MCF 10A (cell line): ENCODE measurements around the gene MYH6. TPM values are rescaled to one million over a fixed set of nuclear protein-coding genes. Genes with fewer than 3 reads are reported as not detected.
"Not testable (repeated sequence)": the region's sequence is repeated elsewhere in the genome, so short reads cannot be mapped to it uniquely, and the experiment has no call there.

Experiments
- BruUV-seq: library from RNA; stranded (reverse); fragments of 400-500 nt; replicated peaks from 2 replicates; lab custom pipeline; 2021; lab: Mats Ljungman, UMichigan
- CTCF ChIA-PET: fragments of 300-600 bp; sonication (Branson Sonifier 250); formaldehyde crosslinking; extraction: SDS; loops from one replicate; lab custom pipeline; 2021; ENCODE audit warnings: antibody characterized with exemption, inconsistent platforms; lab: Yijun Ruan, JAX
- POLR2A ChIA-PET: fragments of 300-600, 350-650 bp; sonication (Branson Sonifier 250); formaldehyde crosslinking; extraction: SDS; loops from one replicate; lab custom pipeline; 2020; ENCODE audit warnings: antibody characterized with exemption, inconsistent platforms; lab: Yijun Ruan, JAX
- DNase-seq: peaks from one replicate; pipeline ENCODE4 v3.0.0-alpha.2; 2018; ENCODE audit not compliant: unreplicated experiment
- H3K27ac Mint-ChIP-seq: one replicate; pipeline ENCODE4 v1.8.0; 2022; ENCODE audit warnings: mild to moderate bottlenecking, low read depth, mixed read lengths; ENCODE audit not compliant: unreplicated experiment
- H3K27me3 Mint-ChIP-seq: one replicate; pipeline ENCODE4 v1.8.0; 2022; ENCODE audit warnings: mixed read lengths; ENCODE audit not compliant: insufficient read depth, unreplicated experiment
- H3K36me3 Mint-ChIP-seq: one replicate; pipeline ENCODE4 v1.8.0; 2022; ENCODE audit warnings: mild to moderate bottlenecking, moderate library complexity, mixed read lengths; ENCODE audit not compliant: insufficient read depth, unreplicated experiment
- H3K4me1 Mint-ChIP-seq: one replicate; pipeline ENCODE4 v1.8.0; 2022; ENCODE audit warnings: mixed read lengths; ENCODE audit not compliant: insufficient read depth, unreplicated experiment
- H3K4me3 Mint-ChIP-seq: one replicate; pipeline ENCODE4 v1.8.0; 2022; ENCODE audit warnings: mild to moderate bottlenecking, moderate library complexity, mixed read lengths; ENCODE audit not compliant: unreplicated experiment
- H3K9me3 Mint-ChIP-seq: one replicate; pipeline ENCODE4 v1.8.0; 2022; ENCODE audit warnings: mixed read lengths; ENCODE audit not compliant: unreplicated experiment
- intact Hi-C: fragments of 100-400 bp; cut with micrococcal nuclease; formaldehyde crosslinking; loops from 2 replicates; pipeline ENCODE4 v1.14.1; 2022
- total RNA-seq: library from RNA; stranded (reverse); gene quantifications from 2 replicates; pipeline ENCODE4 v1.2.3, GENCODE V29; 2022
- TF ChIP-seq, protein P1 (sequence below): fragments of 200-600 bp; IDR thresholded peaks from one replicate; pipeline ENCODE4 v1.8.0; 2022; ENCODE audit warnings: antibody characterized with exemption, mild to moderate bottlenecking; ENCODE audit not compliant: unreplicated experiment

Gene MYH6
- total RNA-seq, 1 experiment from 2014 or later = not detected

DNA sequence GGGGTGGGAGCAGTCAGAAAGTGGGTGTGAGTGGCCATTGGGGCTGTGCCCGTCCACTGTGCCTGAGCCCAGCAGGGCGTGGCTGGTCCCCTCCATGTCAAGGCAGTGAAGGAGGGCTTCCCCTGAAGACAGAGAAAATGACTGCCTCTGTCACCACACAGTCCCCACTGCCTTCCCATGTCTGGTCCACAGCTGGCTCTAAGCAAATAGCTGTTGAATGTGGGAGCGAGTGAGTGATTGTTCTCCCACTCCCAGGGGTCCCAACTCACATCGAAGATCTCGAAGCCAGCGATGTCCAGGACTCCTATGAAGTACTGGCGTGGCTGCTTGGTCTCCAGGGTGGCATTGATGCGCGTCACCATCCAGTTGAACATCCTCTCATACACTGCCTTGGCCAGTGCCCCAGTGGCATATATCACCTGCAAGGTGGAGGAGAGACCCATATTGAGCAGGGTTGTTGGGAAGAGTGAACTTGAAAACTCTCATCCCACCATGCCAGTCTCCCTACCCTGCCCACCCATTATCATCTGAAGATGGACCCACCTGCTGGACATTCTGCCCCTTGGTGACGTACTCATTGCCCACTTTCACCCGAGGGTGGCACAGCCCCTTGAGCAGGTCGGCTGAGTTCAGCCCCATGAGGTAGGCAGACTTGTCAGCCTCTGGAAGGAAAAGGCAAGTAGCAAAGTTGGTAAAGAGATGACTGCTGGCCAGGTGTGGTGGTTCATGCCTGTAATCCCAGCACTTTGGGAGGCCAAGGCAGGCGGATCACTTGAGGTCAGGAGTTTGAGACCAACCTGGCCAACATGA lies 20.8 kb upstream of the MYH6 start:
- CTCF ChIA-PET = no interaction called here
- POLR2A ChIA-PET = no interaction called here
- H3K4me3 Mint-ChIP-seq = no peak overlapping the region

GRCh38 chr14:23425798-23426197 lies 17.7 kb upstream of the MYH6 start:
- H3K27ac Mint-ChIP-seq, H3K36me3 Mint-ChIP-seq, DNase-seq, H3K4me1 Mint-ChIP-seq, intact Hi-C loops, BruUV-seq, POLR2A ChIA-PET, H3K4me3 Mint-ChIP-seq, H3K9me3 Mint-ChIP-seq: not testable (repeated sequence)
- H3K27me3 Mint-ChIP-seq = peaks cover 14% of the 10 kb centered on the region
- CTCF ChIA-PET = interaction anchor here (0.6 to 0.7 kb wide), 2 partner anchors 102 to 301 kb away, joined by 3 to 4 read pairs; no protein-coding TSS in a partner anchor

More for the DNA sequence above, 20.8 kb upstream of the MYH6 start:
- Mint-ChIP-seq H3K9me3 (no peaks in the 10 kb centered on the region), H3K27ac (no peak overlapping the region), H3K27me3 (peaks cover 38% of the 10 kb centered on the region), H3K4me1 (no peaks in the 10 kb centered on the region), H3K36me3 (no peaks in the 10 kb centered on the region)
- no TSS peak for BruUV-seq
- DNase-seq = no peak
- intact Hi-C loops = no loop called here
- TF ChIP-seq, protein P1, sequence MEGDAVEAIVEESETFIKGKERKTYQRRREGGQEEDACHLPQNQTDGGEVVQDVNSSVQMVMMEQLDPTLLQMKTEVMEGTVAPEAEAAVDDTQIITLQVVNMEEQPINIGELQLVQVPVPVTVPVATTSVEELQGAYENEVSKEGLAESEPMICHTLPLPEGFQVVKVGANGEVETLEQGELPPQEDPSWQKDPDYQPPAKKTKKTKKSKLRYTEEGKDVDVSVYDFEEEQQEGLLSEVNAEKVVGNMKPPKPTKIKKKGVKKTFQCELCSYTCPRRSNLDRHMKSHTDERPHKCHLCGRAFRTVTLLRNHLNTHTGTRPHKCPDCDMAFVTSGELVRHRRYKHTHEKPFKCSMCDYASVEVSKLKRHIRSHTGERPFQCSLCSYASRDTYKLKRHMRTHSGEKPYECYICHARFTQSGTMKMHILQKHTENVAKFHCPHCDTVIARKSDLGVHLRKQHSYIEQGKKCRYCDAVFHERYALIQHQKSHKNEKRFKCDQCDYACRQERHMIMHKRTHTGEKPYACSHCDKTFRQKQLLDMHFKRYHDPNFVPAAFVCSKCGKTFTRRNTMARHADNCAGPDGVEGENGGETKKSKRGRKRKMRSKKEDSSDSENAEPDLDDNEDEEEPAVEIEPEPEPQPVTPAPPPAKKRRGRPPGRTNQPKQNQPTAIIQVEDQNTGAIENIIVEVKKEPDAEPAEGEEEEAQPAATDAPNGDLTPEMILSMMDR = no peak

DNA sequence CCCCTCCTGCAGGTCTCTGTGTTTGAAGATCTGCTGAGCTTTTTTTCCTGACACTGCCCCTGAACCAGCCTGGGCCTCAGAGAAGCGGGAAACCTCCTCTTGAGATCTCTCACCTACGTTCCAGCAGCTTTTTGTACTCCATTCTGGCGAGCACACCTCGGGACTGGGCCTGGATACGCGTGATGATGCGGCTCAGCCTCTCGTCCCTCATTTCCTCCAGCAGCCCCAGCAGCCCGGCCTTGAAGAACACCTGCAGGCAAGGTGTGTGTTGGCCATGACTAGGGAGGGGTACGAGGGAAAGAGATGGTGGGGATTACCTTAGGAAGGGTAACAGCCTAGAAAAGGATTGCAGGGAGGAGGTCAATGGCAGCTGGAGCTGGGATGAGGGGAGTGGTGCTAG lies 17.1 kb upstream of the MYH6 start:
- no peak overlapping the region for H3K27ac Mint-ChIP-seq
- TF ChIP-seq, protein P1 = no peak
- intact Hi-C loops = no loop called here
- ChIA-PET POLR2A (interaction anchor here (1.0 kb wide), 1 partner anchor 11 kb away, joined by 3 read pairs; no protein-coding TSS in a partner anchor), CTCF (no interaction called here)
- DNase-seq = no peak
- H3K27me3 Mint-ChIP-seq = peaks cover 14% of the 10 kb centered on the region
- no TSS peak for BruUV-seq
- H3K4me1 Mint-ChIP-seq = no peaks in the 10 kb centered on the region
- H3K9me3 Mint-ChIP-seq = no peaks in the 10 kb centered on the region
- H3K4me3 Mint-ChIP-seq = no peak overlapping the region
- no peaks in the 10 kb centered on the region for H3K36me3 Mint-ChIP-seq

GRCh38 chr14:23423657-23424056 lies 15.6 kb upstream of the MYH6 start:
- Mint-ChIP-seq H3K9me3 (no peaks in the 10 kb centered on the region), H3K27me3 (peaks cover 23% of the 10 kb centered on the region), H3K27ac (no peak overlapping the region), H3K4me3 (no peak overlapping the region), H3K4me1 (no peaks in the 10 kb centered on the region), H3K36me3 (no peaks in the 10 kb centered on the region)
- POLR2A ChIA-PET = no interaction called here
- no peak for DNase-seq
- CTCF ChIA-PET = interaction anchor here (0.6 to 0.9 kb wide), 3 partner anchors 43 to 173 kb away, joined by 3 to 5 read pairs (median 4); no protein-coding TSS in a partner anchor
- intact Hi-C loops = no loop called here
- TF ChIP-seq, protein P1 = no peak
- BruUV-seq = no TSS peak
